GM18870 (cell line): ENCODE data around the gene UPK2.
"Not testable (repeated sequence)": the region's sequence is repeated elsewhere in the genome, so short reads cannot be mapped to it uniquely, and the experiment has no call there.

Experiments
- ATAC-seq: cut with Tn5 transposase; IDR thresholded peaks from one replicate; pipeline ENCODE4 v1.9.1; 2021; ENCODE audit warnings: moderate library complexity; ENCODE audit not compliant: unreplicated experiment

Gene UPK2

DNA sequence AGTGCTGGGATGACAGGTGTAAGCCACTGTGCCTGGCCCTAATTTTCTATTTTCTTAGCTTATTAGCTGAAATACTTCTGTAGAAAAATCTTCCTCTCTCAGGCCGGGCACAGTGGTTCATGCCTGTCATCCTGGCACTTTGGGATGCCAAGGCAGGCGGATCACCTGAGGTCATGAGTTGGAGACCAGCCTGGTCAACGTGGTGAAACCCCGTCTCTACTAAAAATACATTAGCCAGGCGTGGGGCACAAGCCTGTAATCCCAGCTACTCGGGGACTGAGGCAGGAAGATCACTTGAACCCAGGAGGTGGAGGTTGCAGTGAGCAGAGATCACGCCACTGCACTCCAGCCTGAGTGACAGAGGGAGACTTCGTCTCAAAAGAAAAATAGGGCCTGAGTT lies 28.2 kb downstream of the UPK2 start:
- ATAC-seq = not testable (repeated sequence)

GRCh38 chr11:118984825-118985224 lies 28.7 kb downstream of the UPK2 start:
- ATAC-seq = no peak

GRCh38 chr11:118988280-118988679 lies 32.2 kb downstream of the UPK2 start:
- no peak for ATAC-seq

DNA sequence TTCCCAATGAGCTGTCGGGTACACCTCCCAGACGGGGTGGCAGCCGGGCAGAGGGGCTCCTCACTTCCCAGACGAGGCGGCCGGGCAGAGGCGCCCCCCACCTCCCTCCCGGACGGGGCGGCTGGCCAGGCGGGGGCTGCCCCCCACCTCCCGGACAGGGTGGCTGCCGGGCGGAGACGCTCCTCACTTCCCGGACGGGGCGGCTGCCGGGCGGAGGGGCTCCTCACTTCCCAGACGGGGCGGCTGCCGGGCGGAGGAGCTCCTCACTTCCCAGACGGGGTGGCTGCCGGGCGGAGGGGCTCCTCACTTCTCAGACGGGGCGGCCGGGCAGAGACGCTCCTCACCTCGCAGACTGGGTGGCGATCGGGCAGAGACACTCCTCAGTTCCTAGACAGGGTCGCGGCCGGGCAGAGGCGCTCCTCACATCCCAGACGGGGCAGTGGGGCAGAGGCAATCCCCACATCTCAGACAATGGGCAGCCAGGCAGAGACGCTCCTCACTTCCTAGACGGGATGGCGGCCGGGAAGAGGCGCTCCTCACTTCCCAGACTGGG lies 35.5 kb downstream of the UPK2 start:
- ATAC-seq = not testable (repeated sequence)

- peak; percentile 19 for ATAC-seq
Observed at GRCh38 chr11:118996926-118997626, 41.0 kb downstream of the UPK2 start.

GRCh38 chr11:118997627-118998387 lies 41.7 kb downstream of the UPK2 start, which contains the start of gene CENATAC:
TSS of gene CENATAC (plus strand) at chr11:118998138. CDS start at chr11:118998198, 60 bp downstream.
- ATAC-seq = peak; percentile 63

DNA sequence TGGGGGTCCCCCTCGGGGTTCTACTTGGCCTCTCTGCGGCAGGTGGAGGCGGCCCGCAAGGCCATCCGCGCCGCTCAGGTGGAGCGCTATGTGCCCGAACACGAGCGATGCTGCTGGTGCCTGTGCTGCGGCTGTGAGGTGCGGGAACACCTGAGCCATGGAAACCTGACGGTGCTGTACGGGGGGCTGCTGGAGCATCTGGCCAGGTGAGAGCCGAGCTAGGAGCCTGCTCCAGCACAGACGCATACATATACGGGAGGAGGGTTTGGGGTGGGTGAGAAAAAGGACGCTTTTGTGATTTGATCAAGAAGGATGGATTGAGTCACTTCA lies 42.3 kb downstream of the UPK2 start:
- no peak for ATAC-seq

DNA sequence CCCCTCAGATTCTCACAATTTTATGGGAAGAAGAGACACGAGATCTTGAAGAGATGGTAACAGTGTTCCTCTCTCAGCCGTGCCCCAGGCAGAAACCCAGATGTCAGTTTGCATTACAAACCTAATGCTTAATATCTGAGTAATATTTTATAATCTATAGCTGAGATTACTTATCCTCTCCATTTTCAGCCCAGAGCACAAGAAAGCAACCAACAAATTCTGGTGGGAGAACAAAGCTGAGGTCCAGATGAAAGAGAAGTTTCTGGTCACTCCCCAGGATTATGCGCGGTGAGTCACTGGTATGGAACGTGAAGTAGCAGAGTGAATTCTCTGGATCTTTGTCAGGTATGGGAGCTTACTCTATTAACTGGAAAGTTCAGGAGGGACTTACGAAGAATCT lies 42.7 kb downstream of the UPK2 start:
- no peak for ATAC-seq

DNA sequence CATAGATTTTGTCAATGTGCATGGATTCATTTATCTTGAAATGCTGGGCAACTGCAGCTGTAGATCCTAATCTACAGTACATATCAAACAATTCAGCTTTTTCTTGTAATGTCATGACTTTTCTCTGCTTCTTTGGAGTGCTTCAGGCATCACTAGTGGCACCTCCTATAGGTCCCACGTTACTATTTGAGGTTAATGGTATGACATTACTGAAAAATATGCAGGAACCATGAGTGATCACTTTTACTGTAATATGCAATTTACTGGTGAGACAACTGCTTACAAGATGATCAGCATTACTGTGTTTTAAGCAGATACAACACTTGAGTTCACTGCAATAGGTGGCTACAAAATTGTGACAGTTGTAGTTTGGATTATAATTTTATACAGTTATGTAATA lies 44.8 kb downstream of the UPK2 start:
- no peak for ATAC-seq

DNA sequence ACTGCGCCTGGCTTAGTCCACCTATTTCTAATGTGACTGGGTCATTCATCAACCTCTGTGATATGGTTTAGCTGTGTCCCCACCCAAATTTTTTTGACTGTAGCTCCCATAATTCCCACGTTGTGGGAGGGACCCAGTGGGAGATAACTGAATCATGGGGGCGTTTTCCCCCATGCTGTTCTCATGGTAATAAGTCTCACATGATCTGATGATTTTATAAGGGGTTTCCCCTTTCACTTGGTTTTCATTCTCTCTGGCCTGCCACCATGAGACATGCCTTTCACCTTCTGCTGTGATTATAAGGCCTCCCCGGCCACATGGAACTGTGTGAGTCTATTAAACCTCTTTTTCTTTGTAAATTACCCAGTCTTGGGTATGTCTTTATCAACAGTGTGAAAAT lies 50.6 kb downstream of the UPK2 start:
- ATAC-seq = no peak
